ENCODE results near the gene ZSCAN5A. TPM values are rescaled to one million over a fixed set of nuclear protein-coding genes. Genes with fewer than 3 reads are reported as not detected.
A peak's percentile ranks its signal among the peaks of the same experiment; 100 is the strongest.

ZSCAN5A gene
- total and polyA plus RNA-seq, 10 of the 15 experiments (the other 5 are each of a cell fraction or from before 2014, with no cell fraction given): 5.5 to 12.0 (median 8.7) TPM

DNA sequence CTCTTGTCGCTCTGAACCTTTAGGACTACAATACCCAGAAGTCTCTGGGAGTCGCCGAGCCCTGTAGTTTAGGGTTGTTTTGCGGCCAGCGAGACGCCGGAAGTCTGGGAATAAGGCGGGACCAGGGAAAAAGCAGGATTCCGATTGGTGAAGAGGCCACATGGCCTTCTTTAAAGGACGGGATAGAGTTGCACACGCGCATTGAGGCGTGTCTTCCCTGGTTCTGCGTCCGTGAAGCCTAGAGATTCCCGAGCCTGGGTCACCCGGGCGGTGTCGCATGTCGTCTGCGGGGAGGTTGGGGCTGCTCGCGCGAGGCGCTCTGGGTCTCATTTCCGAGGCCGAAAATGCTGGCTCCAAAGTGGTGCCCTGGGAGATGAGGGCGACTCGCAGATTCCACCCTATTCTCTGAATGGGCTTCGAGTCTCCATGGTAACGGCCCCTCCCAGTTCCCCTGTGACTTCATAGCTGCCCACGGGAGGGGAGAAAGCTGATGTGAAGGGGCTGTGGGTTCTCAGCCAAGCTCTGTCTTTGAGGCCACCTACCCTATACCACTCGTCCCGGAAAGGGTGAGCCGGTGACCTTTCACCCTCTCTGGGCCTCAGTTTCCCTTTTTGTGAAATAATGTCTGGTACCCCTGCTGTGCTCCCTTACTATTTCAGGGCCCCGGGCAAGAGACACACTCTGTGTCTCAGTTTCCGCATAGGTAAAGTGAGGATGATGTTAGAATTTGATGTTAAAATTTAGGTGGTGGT lies 614 bp upstream of the ZSCAN5A start (continued):
- no peak for TF ChIP-seq SMC3 (IDR thresholded peaks at IDR 0.05; ENCODE audit: borderline replicate concordance, low read length)
- TF ChIP-seq, protein P1, sequence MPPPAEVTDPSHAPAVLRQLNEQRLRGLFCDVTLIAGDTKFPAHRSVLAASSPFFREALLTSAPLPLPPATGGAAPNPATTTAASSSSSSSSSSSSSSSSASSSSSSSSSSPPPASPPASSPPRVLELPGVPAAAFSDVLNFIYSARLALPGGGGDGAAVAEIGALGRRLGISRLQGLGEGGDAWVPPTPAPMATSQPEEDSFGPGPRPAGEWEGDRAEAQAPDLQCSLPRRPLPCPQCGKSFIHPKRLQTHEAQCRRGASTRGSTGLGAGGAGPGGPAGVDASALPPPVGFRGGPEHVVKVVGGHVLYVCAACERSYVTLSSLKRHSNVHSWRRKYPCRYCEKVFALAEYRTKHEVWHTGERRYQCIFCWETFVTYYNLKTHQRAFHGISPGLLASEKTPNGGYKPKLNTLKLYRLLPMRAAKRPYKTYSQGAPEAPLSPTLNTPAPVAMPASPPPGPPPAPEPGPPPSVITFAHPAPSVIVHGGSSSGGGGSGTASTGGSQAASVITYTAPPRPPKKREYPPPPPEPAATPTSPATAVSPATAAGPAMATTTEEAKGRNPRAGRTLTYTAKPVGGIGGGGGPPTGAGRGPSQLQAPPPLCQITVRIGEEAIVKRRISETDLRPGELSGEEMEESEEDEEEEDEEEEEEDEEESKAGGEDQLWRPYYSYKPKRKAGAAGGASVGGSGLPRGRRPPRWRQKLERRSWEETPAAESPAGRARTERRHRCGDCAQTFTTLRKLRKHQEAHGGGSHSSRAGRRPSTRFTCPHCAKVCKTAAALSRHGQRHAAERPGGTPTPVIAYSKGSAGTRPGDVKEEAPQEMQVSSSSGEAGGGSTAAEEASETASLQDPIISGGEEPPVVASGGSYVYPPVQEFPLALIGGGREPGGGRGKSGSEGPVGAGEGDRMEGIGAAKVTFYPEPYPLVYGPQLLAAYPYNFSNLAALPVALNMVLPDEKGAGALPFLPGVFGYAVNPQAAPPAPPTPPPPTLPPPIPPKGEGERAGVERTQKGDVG (CRISPR knock-in tag; IDR thresholded peaks at IDR 0.05): no peak
- no peak for TF ChIP-seq ATF7 (IDR thresholded peaks at IDR 0.05; ENCODE audit: low read depth)
- 0 out of 2 replicates have a peak, but pooled peaks have one; percentile 15 for TF ChIP-seq STAT1 (conservative IDR thresholded peaks at IDR 0.05)
- no peak for TF ChIP-seq RELA (IDR thresholded peaks at IDR 0.05; ENCODE audit: borderline replicate concordance, partially characterized antibody)
- TF ChIP-seq, protein P2, sequence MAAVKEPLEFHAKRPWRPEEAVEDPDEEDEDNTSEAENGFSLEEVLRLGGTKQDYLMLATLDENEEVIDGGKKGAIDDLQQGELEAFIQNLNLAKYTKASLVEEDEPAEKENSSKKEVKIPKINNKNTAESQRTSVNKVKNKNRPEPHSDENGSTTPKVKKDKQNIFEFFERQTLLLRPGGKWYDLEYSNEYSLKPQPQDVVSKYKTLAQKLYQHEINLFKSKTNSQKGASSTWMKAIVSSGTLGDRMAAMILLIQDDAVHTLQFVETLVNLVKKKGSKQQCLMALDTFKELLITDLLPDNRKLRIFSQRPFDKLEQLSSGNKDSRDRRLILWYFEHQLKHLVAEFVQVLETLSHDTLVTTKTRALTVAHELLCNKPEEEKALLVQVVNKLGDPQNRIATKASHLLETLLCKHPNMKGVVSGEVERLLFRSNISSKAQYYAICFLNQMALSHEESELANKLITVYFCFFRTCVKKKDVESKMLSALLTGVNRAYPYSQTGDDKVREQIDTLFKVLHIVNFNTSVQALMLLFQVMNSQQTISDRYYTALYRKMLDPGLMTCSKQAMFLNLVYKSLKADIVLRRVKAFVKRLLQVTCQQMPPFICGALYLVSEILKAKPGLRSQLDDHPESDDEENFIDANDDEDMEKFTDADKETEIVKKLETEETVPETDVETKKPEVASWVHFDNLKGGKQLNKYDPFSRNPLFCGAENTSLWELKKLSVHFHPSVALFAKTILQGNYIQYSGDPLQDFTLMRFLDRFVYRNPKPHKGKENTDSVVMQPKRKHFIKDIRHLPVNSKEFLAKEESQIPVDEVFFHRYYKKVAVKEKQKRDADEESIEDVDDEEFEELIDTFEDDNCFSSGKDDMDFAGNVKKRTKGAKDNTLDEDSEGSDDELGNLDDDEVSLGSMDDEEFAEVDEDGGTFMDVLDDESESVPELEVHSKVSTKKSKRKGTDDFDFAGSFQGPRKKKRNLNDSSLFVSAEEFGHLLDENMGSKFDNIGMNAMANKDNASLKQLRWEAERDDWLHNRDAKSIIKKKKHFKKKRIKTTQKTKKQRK (IDR thresholded peaks at IDR 0.05; ENCODE audit: low read depth, low read length): peak; percentile 33; the same call in 1 of the 2 replicates
- TF ChIP-seq, protein P3, sequence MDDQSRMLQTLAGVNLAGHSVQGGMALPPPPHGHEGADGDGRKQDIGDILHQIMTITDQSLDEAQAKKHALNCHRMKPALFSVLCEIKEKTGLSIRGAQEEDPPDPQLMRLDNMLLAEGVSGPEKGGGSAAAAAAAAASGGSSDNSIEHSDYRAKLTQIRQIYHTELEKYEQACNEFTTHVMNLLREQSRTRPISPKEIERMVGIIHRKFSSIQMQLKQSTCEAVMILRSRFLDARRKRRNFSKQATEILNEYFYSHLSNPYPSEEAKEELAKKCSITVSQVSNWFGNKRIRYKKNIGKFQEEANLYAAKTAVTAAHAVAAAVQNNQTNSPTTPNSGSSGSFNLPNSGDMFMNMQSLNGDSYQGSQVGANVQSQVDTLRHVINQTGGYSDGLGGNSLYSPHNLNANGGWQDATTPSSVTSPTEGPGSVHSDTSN (IDR thresholded peaks at IDR 0.05; ENCODE audit: insufficient replicate concordance, low read depth, low read length): peak; percentile 62
- no peak for TF ChIP-seq FOXK2 (IDR thresholded peaks at IDR 0.05)
- no peak for TF ChIP-seq STAT3 (IDR thresholded peaks at IDR 0.05; ENCODE audit: low read depth, low read length)
- no peak for TF ChIP-seq SIX5 (IDR thresholded peaks at IDR 0.05; ENCODE audit: low read depth, low read length, severe bottlenecking)
- TF ChIP-seq TCF7 (IDR thresholded peaks at IDR 0.05; ENCODE audit: borderline replicate concordance): no peak
- no peak for TF ChIP-seq CBX3 (IDR thresholded peaks at IDR 0.05; ENCODE audit: borderline replicate concordance, low read depth)
- TF ChIP-seq, protein P4, sequence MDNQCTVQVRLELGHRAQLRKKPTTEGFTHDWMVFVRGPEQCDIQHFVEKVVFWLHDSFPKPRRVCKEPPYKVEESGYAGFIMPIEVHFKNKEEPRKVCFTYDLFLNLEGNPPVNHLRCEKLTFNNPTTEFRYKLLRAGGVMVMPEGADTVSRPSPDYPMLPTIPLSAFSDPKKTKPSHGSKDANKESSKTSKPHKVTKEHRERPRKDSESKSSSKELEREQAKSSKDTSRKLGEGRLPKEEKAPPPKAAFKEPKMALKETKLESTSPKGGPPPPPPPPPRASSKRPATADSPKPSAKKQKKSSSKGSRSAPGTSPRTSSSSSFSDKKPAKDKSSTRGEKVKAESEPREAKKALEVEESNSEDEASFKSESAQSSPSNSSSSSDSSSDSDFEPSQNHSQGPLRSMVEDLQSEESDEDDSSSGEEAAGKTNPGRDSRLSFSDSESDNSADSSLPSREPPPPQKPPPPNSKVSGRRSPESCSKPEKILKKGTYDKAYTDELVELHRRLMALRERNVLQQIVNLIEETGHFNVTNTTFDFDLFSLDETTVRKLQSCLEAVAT (IDR thresholded peaks at IDR 0.05): no peak
- TF ChIP-seq SRF (IDR thresholded peaks at IDR 0.05; ENCODE audit: low read depth in 2 of 2, low read length in 2 of 2): no peak
- TF ChIP-seq ZNF24 (IDR thresholded peaks at IDR 0.05): no peak
- peak; percentile 46 for TF ChIP-seq SP1 (IDR thresholded peaks at IDR 0.05; ENCODE audit: low read depth, low read length)
- TF ChIP-seq NR2C1 (IDR thresholded peaks at IDR 0.05): peak; percentile 70
- peak; percentile 65; the same call in 1 of the 2 replicates for TF ChIP-seq LARP7 (IDR thresholded peaks at IDR 0.05)
- TF ChIP-seq, protein P5, sequence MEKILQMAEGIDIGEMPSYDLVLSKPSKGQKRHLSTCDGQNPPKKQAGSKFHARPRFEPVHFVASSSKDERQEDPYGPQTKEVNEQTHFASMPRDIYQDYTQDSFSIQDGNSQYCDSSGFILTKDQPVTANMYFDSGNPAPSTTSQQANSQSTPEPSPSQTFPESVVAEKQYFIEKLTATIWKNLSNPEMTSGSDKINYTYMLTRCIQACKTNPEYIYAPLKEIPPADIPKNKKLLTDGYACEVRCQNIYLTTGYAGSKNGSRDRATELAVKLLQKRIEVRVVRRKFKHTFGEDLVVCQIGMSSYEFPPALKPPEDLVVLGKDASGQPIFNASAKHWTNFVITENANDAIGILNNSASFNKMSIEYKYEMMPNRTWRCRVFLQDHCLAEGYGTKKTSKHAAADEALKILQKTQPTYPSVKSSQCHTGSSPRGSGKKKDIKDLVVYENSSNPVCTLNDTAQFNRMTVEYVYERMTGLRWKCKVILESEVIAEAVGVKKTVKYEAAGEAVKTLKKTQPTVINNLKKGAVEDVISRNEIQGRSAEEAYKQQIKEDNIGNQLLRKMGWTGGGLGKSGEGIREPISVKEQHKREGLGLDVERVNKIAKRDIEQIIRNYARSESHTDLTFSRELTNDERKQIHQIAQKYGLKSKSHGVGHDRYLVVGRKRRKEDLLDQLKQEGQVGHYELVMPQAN (conservative IDR thresholded peaks at IDR 0.05): peak; percentile 96

All from GM12878 (cell line).